SK-N-SH (cell line): ENCODE results near the gene FAM222A. TPM values are rescaled to one million over a fixed set of nuclear protein-coding genes. Genes with fewer than 3 reads are reported as not detected.

Experiments used
- CTCF ChIA-PET: fragments of 300-600, 350-600 bp; formaldehyde crosslinking; extraction: SDS; loops from one replicate; lab custom pipeline; 2021; lab: Yijun Ruan, JAX
- POLR2A ChIA-PET: fragments of 350-600 bp; sonication (Branson Sonifier 250); formaldehyde crosslinking; extraction: SDS; loops from one replicate; lab custom pipeline; 2020; ENCODE audit warnings: antibody characterized with exemption, inconsistent platforms; lab: Yijun Ruan, JAX
- DNase-seq: peaks from one replicate; pipeline ENCODE4 v3.0.0; 2012
- H2AFZ ChIP-seq: fragments of 200-600 bp; sonication (generic); 2 replicates; pipeline ENCODE4 v1.8.1; 2016; ENCODE audit warnings: antibody characterized with exemption, mild to moderate bottlenecking, low read depth
- H3F3A ChIP-seq: fragments of 200-600 bp; sonication (generic); replicated peaks from 2 replicates; pipeline ENCODE3; 2016; ENCODE audit warnings: antibody characterized with exemption, mild to moderate bottlenecking; ENCODE audit not compliant: insufficient read depth
- H3K27ac ChIP-seq, 2 experiments: fragments of 200-500 bp in 1 of 2; fragments of 200-600 bp in 1 of 2; sonication (Bioruptor generic) in 1 of 2; sonication (generic), shearing (Covaris generic) in 1 of 2; 2 replicates each; pipeline versions ENCODE4 v1.5.1 to v1.6.1; 2014 to 2016; ENCODE audit warnings: low read depth in 2 of 2, inconsistent platforms in 1 of 2, low read length in 1 of 2, mild to moderate bottlenecking in 1 of 2, mixed read lengths in 1 of 2
- H3K27me3 ChIP-seq: fragments of 200-600 bp; sonication (generic), shearing (Covaris generic); 2 replicates; pipeline ENCODE4 v1.6.1; 2016; ENCODE audit warnings: mixed run types; ENCODE audit not compliant: insufficient read depth
- H3K36me3 ChIP-seq, 2 experiments: fragments of 200-500 bp in 1 of 2; fragments of 200-600 bp in 1 of 2; sonication (Bioruptor generic) in 1 of 2; sonication (generic) in 1 of 2; replicated peaks in 1 of 2; 2 replicates each; pipeline versions ENCODE3 to v1.5.1; 2014 to 2016; ENCODE audit warnings: low read length in 1 of 2, mild to moderate bottlenecking in 1 of 2; ENCODE audit not compliant: insufficient read depth in 2 of 2, control insufficient read depth in 1 of 2
- H3K4me1 ChIP-seq, 2 experiments: fragments of 200-500 bp in 1 of 2; fragments of 200-600 bp in 1 of 2; sonication (Bioruptor generic) in 1 of 2; sonication (generic), shearing (Covaris generic) in 1 of 2; 2 replicates each; pipeline versions ENCODE4 v1.5.1 to v1.6.1; 2014 to 2016; ENCODE audit warnings: low read depth in 1 of 2, low read length in 1 of 2, mixed run types in 1 of 2; ENCODE audit not compliant: insufficient read depth in 2 of 2, control insufficient read depth in 1 of 2
- H3K4me2 ChIP-seq: fragments of 200-600 bp; sonication (generic), shearing (Covaris generic); 2 replicates; pipeline ENCODE4 v1.6.1; 2017; ENCODE audit warnings: mixed run types
- H3K4me3 ChIP-seq, 2 experiments: fragments of 200-500 bp in 1 of 2; fragments of 200-600 bp in 1 of 2; sonication (Bioruptor generic) in 1 of 2; sonication (generic), shearing (Covaris generic) in 1 of 2; 2 replicates each; pipeline versions ENCODE4 v1.5.1 to v1.8.1; 2014 to 2016; ENCODE audit warnings: low read depth in 2 of 2, inconsistent platforms in 1 of 2, low read length in 1 of 2, mild to moderate bottlenecking in 1 of 2, mixed read lengths in 1 of 2, moderate library complexity in 1 of 2
- H3K79me2 ChIP-seq: fragments of 200-600 bp; sonication (generic); 2 replicates; pipeline ENCODE4 v1.8.1; 2017; ENCODE audit warnings: mild to moderate bottlenecking; ENCODE audit not compliant: insufficient read depth
- H3K9ac ChIP-seq: fragments of 200-600 bp; sonication (generic); 2 replicates; pipeline ENCODE4 v1.6.1; 2017; ENCODE audit warnings: mixed run types
- H3K9me2 ChIP-seq: fragments of 200-600 bp; sonication (generic); 2 replicates; pipeline ENCODE4 v1.6.1; 2017; ENCODE audit warnings: mixed run types
- H3K9me3 ChIP-seq: fragments of 200-600 bp; sonication (generic); 2 replicates; pipeline ENCODE4 v1.6.1; 2017; ENCODE audit warnings: mixed run types, mild to moderate bottlenecking, moderate library complexity
- H4K20me1 ChIP-seq: fragments of 200-600 bp; sonication (generic); 2 replicates; pipeline ENCODE4 v1.6.1; 2017; ENCODE audit warnings: mild to moderate bottlenecking, mixed run types; ENCODE audit not compliant: insufficient read depth
- CHD2 ChIP-seq: fragments of 150-350 bp; IDR thresholded peaks from 2 replicates; pipeline ENCODE4 v1.6.1; 2018; ENCODE audit warnings: low read length; ENCODE audit not compliant: partially characterized antibody
- CTCF ChIP-seq: fragments of 200-600 bp; sonication (generic); IDR thresholded peaks from 2 replicates; pipeline ENCODE4 v1.6.1; 2017; ENCODE audit warnings: antibody characterized with exemption, mild to moderate bottlenecking, moderate library complexity
- EP300 ChIP-seq, 2 experiments: IDR thresholded peaks; 2 replicates each; pipeline versions ENCODE4 v1.4.0 to v1.6.1; 2012; ENCODE audit warnings: borderline replicate concordance in 1 of 2, low read depth in 1 of 2, low read length in 1 of 2
- EZH2phosphoT487 ChIP-seq: fragments of 200-600 bp; sonication (generic); IDR thresholded peaks from 2 replicates; pipeline ENCODE4 v1.6.1; 2017; ENCODE audit warnings: low read depth, mixed run types, mild to moderate bottlenecking, antibody characterized with exemption, moderate library complexity, borderline replicate concordance
- FOSL2 ChIP-seq: IDR thresholded peaks from 2 replicates; pipeline ENCODE4 v1.4.0; 2012; ENCODE audit warnings: low read depth, mild to moderate bottlenecking, moderate library complexity, borderline replicate concordance
- FOXJ3 ChIP-seq: sonication (generic); formaldehyde crosslinking; IDR thresholded peaks from 2 replicates; pipeline ENCODE4 v1.5.1; 2020; ENCODE audit warnings: mild to moderate bottlenecking, missing genetic modification reagents
- FOXM1 ChIP-seq: IDR thresholded peaks from 2 replicates; pipeline ENCODE4 v1.4.0; 2012; ENCODE audit warnings: low read depth, mild to moderate bottlenecking
- GATA2 ChIP-seq: sonication (generic); formaldehyde crosslinking; IDR thresholded peaks from 2 replicates; pipeline ENCODE4 v1.5.0; 2020; ENCODE audit warnings: mild to moderate bottlenecking, missing genetic modification reagents
- IRF3 ChIP-seq: fragments of 150-350 bp; IDR thresholded peaks from 2 replicates; pipeline ENCODE4 v1.6.1; 2016; ENCODE audit warnings: mild to moderate bottlenecking, low read depth, low read length
- MAX ChIP-seq: IDR thresholded peaks from 2 replicates; pipeline ENCODE4 v1.4.0; 2012; ENCODE audit warnings: low read depth
- MEF2A ChIP-seq: IDR thresholded peaks from 2 replicates; pipeline ENCODE4 v1.4.0; 2012; ENCODE audit warnings: low read depth, borderline replicate concordance
- PBX3 ChIP-seq: IDR thresholded peaks from 2 replicates; pipeline ENCODE4; 2012
- RCOR1 ChIP-seq: fragments of 150-350 bp; IDR thresholded peaks from 2 replicates; pipeline ENCODE4 v1.6.1; 2017; ENCODE audit warnings: antibody characterized with exemption, low read length
- RXRA ChIP-seq: IDR thresholded peaks from 2 replicates; pipeline ENCODE4 v1.4.0; 2012; ENCODE audit warnings: low read depth, mild to moderate bottlenecking, borderline replicate concordance
- SMC3 ChIP-seq: IDR thresholded peaks from 2 replicates; pipeline ENCODE4 v1.6.1; 2012; ENCODE audit warnings: low read depth, low read length, improper control_type of control experiment
- TCF12 ChIP-seq: IDR thresholded peaks from 2 replicates; pipeline ENCODE4 v1.4.0; 2012
- TEAD4 ChIP-seq: IDR thresholded peaks from 2 replicates; pipeline ENCODE4 v1.4.0; 2012; ENCODE audit warnings: mild to moderate bottlenecking, borderline replicate concordance; ENCODE audit not compliant: insufficient read depth
- YY1 ChIP-seq: IDR thresholded peaks from 2 replicates; pipeline ENCODE4 v1.4.0; 2012; ENCODE audit warnings: low read depth, mild to moderate bottlenecking
- ZBTB33 ChIP-seq: IDR thresholded peaks from 2 replicates; pipeline ENCODE4 v1.4.0; 2012; ENCODE audit warnings: low read depth, borderline replicate concordance
- WGBS: methylation state at CpG from one replicate; pipeline ENCODE4 v1.1.6; 2017; ENCODE audit warnings: low lambda C conversion rate; 5-methylcytosine and 5-hydroxymethylcytosine counted together
- polyA plus RNA-seq, 3 experiments: library from polyadenylated mRNA; depleted of rRNA; stranded (reverse); fragments of >200 nt; gene quantifications; 2 replicates each; pipeline ENCODE4 v1.2.3, GENCODE V29; 2012
- TF ChIP-seq, protein P1 (sequence below): IDR thresholded peaks from 2 replicates; pipeline ENCODE4 v1.6.1; 2012; ENCODE audit warnings: mild to moderate bottlenecking, low read depth, low read length, moderate library complexity

The FAM222A gene
- polyA plus RNA-seq, 1 of the 3 experiments (the other 2 are of a cell fraction) = 1.6 TPM

DNA sequence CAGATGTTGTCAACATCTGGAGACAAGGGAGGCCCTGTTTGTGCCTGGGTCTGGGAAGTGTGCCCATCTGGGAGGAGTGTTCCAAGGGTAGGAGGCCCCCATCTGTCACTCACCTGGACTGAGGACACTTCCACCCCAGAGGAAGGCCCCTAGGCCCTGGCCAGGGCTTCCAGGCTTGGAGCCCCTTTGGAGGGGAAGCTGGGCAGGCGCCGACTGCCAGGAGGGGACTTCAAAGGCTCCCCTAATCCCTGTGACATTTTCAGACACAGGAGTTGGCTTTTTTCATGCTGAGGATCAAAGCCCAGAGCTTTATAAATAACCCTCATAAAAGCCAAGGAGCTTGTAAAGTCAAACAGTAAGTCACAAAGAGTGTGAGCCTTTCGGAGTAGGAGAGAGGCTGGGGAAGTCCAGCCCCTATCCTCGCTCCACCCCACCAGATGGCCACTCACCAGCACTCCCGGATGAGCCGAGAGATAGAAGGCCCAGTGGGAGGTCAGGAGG lies 17.6 kb upstream of the FAM222A start:
- Histone ChIP-seq H3K9me3 (no peaks in the 10 kb centered on the region), H3K79me2 (no peaks in the 10 kb centered on the region), H3K4me1 (peaks cover 0 to 18% of the 10 kb centered on the region in 2 experiments; a peak in 2 of 4 replicates), H3F3A (no peaks in the 10 kb centered on the region), H3K4me2 (no peak overlapping the region), H2AFZ (no peak overlapping the region), H4K20me1 (no peaks in the 10 kb centered on the region), H3K9me2 (no peaks in the 10 kb centered on the region), H3K27ac (no peak overlapping the region), H3K4me3 (no peak overlapping the region), H3K27me3 (no peaks in the 10 kb centered on the region), H3K36me3 (no peaks in the 10 kb centered on the region), H3K9ac (no peak overlapping the region)
- POLR2A ChIA-PET = interaction anchor here (1.3 kb wide), 1 partner anchor 90 kb away, joined by 3 read pairs; no protein-coding TSS in a partner anchor
- no peak for DNase-seq
- CTCF ChIA-PET = interaction anchor here (0.8 kb wide), 1 partner anchor 17 kb away, joined by 3 read pairs; no protein-coding TSS in a partner anchor
- WGBS = 81% methylated on average over 6 of the region's 6 CpGs
- TF ChIP-seq CTCF (no peak), GATA2 (CRISPR knock-in tag) (no peak), FOXM1 (no peak), SMC3 (no peak), TEAD4 (no peak), PBX3 (no peak), MAX (no peak), IRF3 (no peak), MEF2A (no peak), EP300 (IDR thresholded peaks at IDR 0.05; ENCODE audit: borderline replicate concordance in 1 of 2, low read depth in 1 of 2, low read length in 1 of 2) (no peak), RXRA (no peak), FOXJ3 (CRISPR knock-in tag) (no peak), RCOR1 (no peak), EZH2phosphoT487 (no peak), CHD2 (no peak), TCF12 (no peak), FOSL2 (no peak), ZBTB33 (no peak), YY1 (no peak)
- TF ChIP-seq, protein P1, sequence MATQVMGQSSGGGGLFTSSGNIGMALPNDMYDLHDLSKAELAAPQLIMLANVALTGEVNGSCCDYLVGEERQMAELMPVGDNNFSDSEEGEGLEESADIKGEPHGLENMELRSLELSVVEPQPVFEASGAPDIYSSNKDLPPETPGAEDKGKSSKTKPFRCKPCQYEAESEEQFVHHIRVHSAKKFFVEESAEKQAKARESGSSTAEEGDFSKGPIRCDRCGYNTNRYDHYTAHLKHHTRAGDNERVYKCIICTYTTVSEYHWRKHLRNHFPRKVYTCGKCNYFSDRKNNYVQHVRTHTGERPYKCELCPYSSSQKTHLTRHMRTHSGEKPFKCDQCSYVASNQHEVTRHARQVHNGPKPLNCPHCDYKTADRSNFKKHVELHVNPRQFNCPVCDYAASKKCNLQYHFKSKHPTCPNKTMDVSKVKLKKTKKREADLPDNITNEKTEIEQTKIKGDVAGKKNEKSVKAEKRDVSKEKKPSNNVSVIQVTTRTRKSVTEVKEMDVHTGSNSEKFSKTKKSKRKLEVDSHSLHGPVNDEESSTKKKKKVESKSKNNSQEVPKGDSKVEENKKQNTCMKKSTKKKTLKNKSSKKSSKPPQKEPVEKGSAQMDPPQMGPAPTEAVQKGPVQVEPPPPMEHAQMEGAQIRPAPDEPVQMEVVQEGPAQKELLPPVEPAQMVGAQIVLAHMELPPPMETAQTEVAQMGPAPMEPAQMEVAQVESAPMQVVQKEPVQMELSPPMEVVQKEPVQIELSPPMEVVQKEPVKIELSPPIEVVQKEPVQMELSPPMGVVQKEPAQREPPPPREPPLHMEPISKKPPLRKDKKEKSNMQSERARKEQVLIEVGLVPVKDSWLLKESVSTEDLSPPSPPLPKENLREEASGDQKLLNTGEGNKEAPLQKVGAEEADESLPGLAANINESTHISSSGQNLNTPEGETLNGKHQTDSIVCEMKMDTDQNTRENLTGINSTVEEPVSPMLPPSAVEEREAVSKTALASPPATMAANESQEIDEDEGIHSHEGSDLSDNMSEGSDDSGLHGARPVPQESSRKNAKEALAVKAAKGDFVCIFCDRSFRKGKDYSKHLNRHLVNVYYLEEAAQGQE = no peak
